EH (cell line): ENCODE data around the gene RABAC1.

ENCODE experiments used
- DNase-seq: peaks from one replicate; pipeline ENCODE4 v3.0.0-alpha.2; 2015; ENCODE audit warnings: low read depth

The RABAC1 gene

DNA sequence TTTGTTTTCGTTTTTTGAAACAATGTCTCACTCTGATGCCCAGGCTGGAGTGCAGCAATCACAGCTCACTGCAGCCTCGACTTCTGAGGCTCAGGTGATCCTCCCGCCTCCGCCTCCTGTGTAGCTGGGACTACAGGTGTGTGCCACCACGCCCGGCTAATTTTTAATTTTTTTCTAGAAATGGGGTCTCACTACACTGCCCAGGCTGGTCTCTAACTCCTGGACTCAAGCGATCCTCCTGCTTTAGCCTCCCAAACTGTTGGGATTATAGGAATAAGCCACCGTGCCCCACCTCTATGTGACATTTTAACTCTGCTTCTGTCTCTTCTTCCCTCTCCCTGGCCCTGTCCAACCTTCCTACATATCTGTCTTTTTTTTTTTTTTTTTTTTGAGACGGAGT lies 29.8 kb upstream of the RABAC1 start:
- no peak for DNase-seq

- no peak for DNase-seq
Measured at GRCh38 chr19:41987141-41987860, 28.2 kb upstream of the RABAC1 start.

DNA sequence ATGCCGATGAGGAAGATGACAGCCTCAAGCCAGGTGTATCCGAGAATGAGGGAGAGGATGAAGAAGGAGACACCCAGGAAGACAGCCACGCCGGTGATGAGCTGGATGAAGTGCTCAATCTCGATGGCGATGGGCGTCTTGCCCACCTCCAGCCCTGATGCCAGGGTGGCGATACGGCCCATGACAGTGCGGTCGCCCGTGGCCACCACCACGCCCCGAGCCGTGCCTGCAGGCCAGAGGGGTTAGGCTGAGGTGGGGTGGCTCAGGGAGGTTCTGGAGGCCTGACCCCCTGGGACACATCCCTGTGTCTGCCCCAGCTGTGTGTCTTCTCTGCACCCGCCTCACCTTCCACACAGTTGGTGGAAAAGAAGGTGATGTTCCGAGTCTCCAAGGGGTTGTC lies 25.8 kb upstream of the RABAC1 start:
- no peak for DNase-seq

GRCh38 chr19:41981724-41982123 lies 22.6 kb upstream of the RABAC1 start:
- no peak for DNase-seq

- no peak for DNase-seq
Measured at GRCh38 chr19:41978470-41978869, 19.3 kb upstream of the RABAC1 start.

DNA sequence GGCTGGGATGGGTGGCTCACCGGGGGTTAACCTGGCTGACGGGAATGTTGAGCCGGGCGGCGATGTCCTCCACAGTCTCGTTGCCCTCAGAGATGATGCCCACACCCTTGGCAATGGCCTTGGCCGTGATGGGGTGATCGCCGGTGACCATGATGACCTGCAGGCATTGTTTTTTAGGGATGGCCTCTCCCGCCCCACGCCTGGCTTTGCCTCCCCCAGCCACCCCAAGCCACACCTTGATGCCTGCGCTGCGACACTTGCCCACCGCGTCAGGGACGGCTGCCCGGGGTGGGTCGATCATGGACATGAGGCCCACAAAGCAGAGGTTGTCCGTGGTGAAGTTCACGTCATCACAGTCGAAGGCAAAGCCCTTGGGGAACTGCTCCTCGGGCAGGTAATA lies 18.8 kb upstream of the RABAC1 start:
- no peak for DNase-seq

DNA sequence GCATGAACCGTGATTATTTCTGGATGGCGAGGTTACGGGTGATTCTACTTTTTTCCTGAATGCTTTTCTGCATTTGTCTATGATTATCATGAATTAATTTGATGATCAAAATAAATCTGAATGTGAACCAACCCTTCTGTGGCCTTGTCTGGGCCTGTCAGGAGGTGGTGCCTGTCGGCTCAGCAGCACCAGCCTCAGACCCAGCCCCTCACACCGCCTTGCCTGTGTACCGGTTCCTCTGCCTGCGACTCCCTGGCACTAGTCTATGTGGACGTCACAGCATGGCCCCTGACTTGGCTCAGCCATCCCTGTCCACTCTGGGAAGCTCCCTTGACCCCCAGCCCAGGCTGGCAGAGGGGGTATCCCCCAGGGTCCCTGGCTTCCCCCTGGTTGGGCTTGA lies 15.5 kb upstream of the RABAC1 start:
- no peak for DNase-seq

GRCh38 chr19:41971363-41971762 lies 12.2 kb upstream of the RABAC1 start:
- no peak for DNase-seq

DNA sequence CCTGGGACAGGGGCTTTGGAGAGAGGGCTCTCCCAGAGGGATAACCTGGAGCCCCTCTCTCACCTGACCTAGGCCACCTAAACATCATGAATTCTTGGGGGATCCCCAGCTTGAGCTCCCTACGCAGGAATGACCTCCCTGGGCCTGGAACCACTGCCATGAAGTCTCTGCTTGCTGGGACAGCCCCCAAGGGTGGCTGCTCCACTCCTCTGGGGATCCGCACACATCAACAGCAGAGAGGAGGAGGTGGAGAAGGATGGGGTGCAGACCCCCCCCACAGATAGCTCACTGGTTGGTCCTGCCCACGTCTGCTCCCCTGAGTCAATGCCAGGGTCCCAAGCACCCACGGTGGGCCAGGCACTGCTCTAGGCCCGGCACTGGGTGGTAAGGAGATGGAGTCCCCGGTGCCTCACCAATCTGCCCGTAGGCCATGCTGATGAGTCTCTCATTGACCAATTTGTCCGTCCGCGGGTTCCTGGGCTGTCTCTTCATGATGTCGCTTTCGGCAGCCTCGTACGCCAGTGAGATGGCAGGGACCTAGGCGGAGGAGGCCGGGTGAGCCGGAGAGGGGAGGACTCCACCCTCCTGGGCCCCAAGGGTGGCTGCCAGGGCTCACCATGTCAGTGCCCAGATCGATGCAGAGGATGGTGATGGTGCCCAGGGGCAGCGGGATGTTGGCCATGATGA lies 10.8 kb upstream of the RABAC1 start:
- DNase-seq, result no peak

GRCh38 chr19:41968751-41969595 lies 9.9 kb upstream of the RABAC1 start:
- no peak for DNase-seq

- no peak for DNase-seq
Measured at GRCh38 chr19:41967054-41967783, 8.1 kb upstream of the RABAC1 start.

DNA sequence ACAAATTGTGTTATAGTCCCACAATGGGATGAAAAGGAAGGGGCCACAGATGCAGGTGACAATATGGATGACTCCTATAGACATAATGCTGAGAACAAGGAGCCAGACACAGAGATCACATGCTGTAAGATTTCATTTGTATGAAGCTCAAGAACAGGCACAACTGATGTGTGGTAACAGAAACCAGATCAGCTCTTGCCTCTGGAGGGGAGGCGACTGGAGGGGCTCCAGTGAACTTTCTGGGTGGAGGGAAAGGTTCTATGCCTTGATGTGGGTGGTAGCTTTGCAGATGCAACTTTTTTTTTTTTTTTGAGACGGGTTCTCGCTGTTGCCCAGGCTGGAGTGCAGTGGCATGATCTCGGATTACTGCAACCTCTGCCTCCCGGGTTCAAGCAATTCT lies 6.0 kb upstream of the RABAC1 start:
- no peak for DNase-seq

DNA sequence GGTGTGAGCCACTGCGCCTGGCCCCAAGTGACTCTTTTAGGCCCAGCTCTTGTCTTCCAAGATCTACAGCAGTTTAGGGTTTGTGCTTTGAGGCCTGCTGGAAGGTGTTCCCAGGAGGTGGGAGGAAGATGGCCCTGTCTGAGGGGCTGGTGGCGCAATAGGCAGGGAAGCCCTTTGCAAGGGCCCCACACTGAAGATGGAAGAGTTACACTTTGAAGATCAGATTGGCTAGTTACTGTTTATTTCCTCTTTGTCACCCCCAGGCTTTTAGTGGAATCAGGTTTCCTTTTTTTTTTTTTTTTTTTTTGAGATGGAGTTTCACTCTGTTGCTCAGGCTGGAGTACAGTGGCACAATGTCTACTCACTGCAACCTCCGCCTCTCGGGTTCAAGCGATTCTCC lies 1.9 kb upstream of the RABAC1 start:
- no peak for DNase-seq

DNA sequence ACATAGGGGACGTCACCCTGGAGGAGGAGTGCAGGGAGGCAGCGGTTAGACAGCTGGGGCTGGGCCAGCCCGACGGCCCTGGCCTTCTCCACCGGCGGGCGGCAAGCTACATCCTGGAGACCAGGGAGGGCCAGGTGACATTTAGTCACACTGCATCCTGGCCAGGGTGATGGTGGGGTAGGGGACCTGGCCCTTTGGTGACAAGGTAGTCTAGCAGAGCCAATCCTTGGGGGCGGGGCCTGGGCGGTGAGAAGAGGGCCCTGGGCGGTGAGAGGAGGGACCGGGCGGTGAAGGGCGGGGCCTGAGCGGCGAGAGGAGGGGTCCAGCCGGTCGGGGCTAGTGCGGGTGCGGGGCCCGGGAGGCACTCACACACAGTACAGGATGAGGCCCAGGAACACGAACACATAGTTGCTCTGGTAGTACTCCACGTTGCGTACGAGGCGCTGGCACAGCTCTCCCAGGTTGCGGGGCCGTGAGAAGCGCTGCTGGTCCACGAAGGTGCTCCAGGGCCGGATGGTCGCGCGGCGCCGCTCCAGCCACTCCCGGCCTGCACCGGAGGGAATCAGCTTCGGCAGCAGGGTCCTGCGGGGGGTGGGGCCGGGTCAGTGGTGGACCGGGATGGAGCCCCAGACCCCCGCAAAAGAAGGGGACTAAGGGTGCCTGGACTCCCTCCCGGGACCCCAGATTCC lies 610 bp downstream of the RABAC1 start:
- peak; percentile 86 for DNase-seq

DNA sequence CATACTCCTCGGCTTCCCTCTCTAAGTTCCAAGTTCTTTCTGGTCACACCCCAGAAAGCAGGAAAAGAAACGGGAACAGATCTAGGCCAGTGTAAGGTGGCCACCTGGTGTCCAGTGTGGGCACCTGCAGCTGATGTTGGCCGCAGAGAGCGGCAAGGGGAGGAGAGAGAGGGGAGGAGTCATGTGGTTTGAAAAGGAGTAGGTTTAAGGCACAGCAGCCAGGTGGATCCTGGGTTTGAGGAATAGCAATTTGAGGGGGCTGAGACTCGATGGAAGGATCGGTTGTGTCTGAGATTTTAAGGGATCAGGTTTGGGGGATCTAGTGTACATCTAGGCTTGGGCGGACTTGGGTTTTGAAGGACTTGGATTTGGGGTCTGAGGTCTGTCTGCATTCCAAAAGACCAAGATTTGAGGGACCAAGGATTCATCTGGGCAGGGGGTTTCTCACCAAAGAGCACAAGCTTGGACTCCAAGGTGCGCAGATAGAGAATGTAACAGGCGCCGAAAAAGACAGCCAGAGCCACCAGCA lies 1.2 kb downstream of the RABAC1 start:
- peak; percentile 85 for DNase-seq

GRCh38 chr19:41957161-41957837 lies 1.8 kb downstream of the RABAC1 start:
- no peak for DNase-seq

- DNase-seq, result no peak
Measured at GRCh38 chr19:41956621-41957020, 2.5 kb downstream of the RABAC1 start.

DNA sequence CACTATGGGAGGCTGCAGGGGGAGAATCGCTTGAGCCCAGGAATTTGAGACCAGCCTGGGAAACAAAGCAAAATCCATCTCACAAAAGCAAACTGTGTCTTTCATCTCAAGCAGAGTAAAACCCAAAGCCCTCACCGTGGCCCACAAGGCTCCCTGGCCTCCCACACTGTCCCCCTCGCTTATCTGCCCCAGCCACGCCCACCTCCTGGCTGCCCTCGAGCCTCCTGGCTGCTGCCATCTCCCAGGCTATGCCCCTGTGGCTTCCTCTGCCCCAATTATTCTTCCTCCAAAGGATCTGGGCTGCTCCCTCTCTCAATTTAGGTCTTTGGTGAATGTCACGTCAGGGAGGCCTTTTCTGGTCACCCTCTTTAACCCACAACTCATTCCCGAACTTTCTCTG lies 3.6 kb downstream of the RABAC1 start:
- no peak for DNase-seq

GRCh38 chr19:41951686-41952172 lies 7.4 kb downstream of the RABAC1 start:
- peak; percentile 73 for DNase-seq

- DNase-seq, result no peak
Measured at GRCh38 chr19:41947091-41947490, 12.0 kb downstream of the RABAC1 start.
